Testis (tissue), 3 donors: ENCODE data around the gene LPO. TPM values are rescaled to one million over a fixed set of nuclear protein-coding genes. Genes with fewer than 3 reads are reported as not detected.

Experiments
- DNase-seq: peaks from one replicate; pipeline ENCODE4 v3.0.0-alpha.2; 2019
- H3K27ac ChIP-seq, 2 donors: fragments of 200-600 bp; sonication (generic); one replicate each; pipeline ENCODE4 v1.5.1; 2019
- H3K27me3 ChIP-seq: fragments of 200-600 bp; sonication (generic); one replicate; pipeline ENCODE4 v1.5.1; 2019
- H3K36me3 ChIP-seq: fragments of 200-600 bp; sonication (generic); one replicate; pipeline ENCODE4 v1.5.1; 2017; ENCODE audit warnings: low read depth; ENCODE audit errors: missing control alignments
- H3K4me1 ChIP-seq: fragments of 200-600 bp; sonication (generic); one replicate; pipeline ENCODE4 v1.5.1; 2019
- H3K4me3 ChIP-seq, 2 donors: fragments of 200-600 bp; sonication (generic); one replicate each; pipeline ENCODE4 v1.5.1; 2017 to 2019
- H3K9me3 ChIP-seq: fragments of 200-600 bp; sonication (generic); one replicate; pipeline ENCODE4 v1.5.1; 2017
- CTCF ChIP-seq, 3 experiments: fragments of 450-650 bp in 2 of 3; fragments of 200-600 bp in 1 of 3; sonication (generic) in 1 of 3; IDR thresholded peaks; one replicate each; pipeline ENCODE4 v1.5.1; 2016 to 2019; ENCODE audit warnings: antibody characterized with exemption in 3 of 3, mild to moderate bottlenecking in 2 of 3, moderate library complexity in 1 of 3
- POLR2A ChIP-seq: fragments of 450-650 bp; IDR thresholded peaks from one replicate; pipeline ENCODE4 v1.6.1; 2017; ENCODE audit warnings: antibody characterized with exemption, mild to moderate bottlenecking, moderate library complexity
- WGBS, 2 donors: methylation state at CpG; one replicate each; pipeline ENCODE4 v1.1.5; 2018; 5-methylcytosine and 5-hydroxymethylcytosine counted together
- intact Hi-C: fragments of 100-400 bp; cut with DNase I; formaldehyde crosslinking; loops from one replicate; pipeline ENCODE4 v1.15.1; 2023; ENCODE audit warnings: low total_unique reads
- polyA plus RNA-seq: library from polyadenylated mRNA; stranded (reverse); fragments of 350-450 nt; fragmentation: Illumina TruSeq; extraction: RNeasy Lipid Tissue Mini Kit (QIAGEN cat#74804); gene quantifications from one replicate; pipeline ENCODE4 v1.2.3, GENCODE V29; 2014; ENCODE audit warnings: low read depth, low replicate concordance; ENCODE audit not compliant: insufficient read depth
- total RNA-seq, 2 donors: library from RNA; depleted of rRNA; stranded (reverse); fragments of >200 nt; gene quantifications; one replicate each; pipeline ENCODE4 v1.2.3, GENCODE V29; 2016

Gene LPO
- total and polyA plus RNA-seq, 3 donors from 2014 or later: 1.8 to 2.7 (median 2.0) TPM

GRCh38 chr17:58313815-58314705, 75.7 kb downstream of the LPO start:
- no peak for DNase-seq

GRCh38 chr17:58314706-58315015, 76.3 kb downstream of the LPO start:
- Histone ChIP-seq H3K4me3 (no peak overlapping the region), H3K9me3 (no peaks in the 10 kb centered on the region), H3K4me1 (no peaks in the 10 kb centered on the region), H3K27me3 (no peaks in the 10 kb centered on the region), H3K27ac (no peak overlapping the region), H3K36me3 (no peaks in the 10 kb centered on the region)
- intact Hi-C loops: no loop called here
- TF ChIP-seq POLR2A (no peak), CTCF (IDR thresholded peaks at IDR 0.05) (no peak)
- WGBS, 2 donors: 92 to 93% methylated on average over 6 of the region's 6 CpGs
- DNase-seq: no peak

More at GRCh38 chr17:58313815-58314705, 75.7 kb downstream of the LPO start:
- Histone ChIP-seq H3K27me3 (no peaks in the 10 kb centered on the region), H3K27ac (no peak overlapping the region), H3K9me3 (no peaks in the 10 kb centered on the region), H3K36me3 (no peaks in the 10 kb centered on the region), H3K4me3 (no peak overlapping the region), H3K4me1 (no peaks in the 10 kb centered on the region)
- intact Hi-C loops: no loop called here
- TF ChIP-seq POLR2A (no peak), CTCF (IDR thresholded peaks at IDR 0.05) (no peak)
- WGBS, 2 donors: 82 to 88% methylated on average over 7 of the region's 7 CpGs

DNA sequence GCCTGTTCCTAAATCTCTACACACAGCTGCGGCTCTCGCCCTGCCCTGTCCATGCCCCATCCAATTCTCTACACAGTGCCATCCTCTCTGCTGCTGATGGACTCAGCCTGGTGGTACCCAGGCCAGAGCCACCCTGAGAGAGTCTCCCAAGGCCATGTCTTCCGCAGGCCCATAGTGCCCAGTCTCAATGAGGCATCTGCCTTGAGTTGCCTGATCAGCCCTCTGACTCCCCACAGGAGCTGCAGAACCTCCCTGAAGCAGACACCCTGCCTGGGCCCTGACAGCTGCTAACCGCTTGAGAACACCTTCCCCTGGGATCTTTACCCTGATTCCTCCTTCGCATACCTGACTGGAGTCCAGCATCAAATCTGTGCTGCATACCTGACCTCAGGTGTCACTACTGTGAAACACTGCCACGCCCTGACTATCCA, 76.9 kb downstream of the LPO start:
- no peaks in the 10 kb centered on the region for H3K9me3 ChIP-seq
- no peak overlapping the region for H3K4me3 ChIP-seq
- H3K36me3 ChIP-seq: no peaks in the 10 kb centered on the region
- intact Hi-C loops: no loop called here
- H3K27me3 ChIP-seq: no peaks in the 10 kb centered on the region
- H3K4me1 ChIP-seq: no peaks in the 10 kb centered on the region
- no peak for DNase-seq
- no peak for TF ChIP-seq POLR2A
- TF ChIP-seq CTCF (IDR thresholded peaks at IDR 0.05): no peak
- H3K27ac ChIP-seq: no peak overlapping the region
- 93 to 95% methylated on average over 6 of the region's 6 CpGs for WGBS, 2 donors

DNA sequence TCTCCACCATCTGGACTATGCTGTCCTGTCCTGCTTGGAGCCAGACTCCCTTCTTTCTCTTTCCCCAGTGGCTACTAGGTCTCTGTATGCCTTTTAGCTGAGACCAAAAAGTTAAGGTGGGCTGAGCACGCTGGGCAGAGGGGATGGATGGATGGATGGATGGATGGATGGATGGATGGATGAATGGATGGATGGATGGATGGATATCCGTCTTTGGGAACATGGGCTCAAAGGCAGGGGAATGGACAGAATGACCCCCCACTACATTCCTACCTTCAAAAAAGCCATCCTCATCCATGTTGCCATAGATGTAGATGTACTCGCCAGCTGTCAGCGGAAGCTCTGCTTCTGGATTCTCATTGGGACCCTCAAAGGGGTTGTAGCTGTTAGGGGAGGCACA, 77.4 kb downstream of the LPO start:
- no peak for TF ChIP-seq POLR2A
- no peak for TF ChIP-seq CTCF (IDR thresholded peaks at IDR 0.05)
- DNase-seq: no peak
- H3K27ac ChIP-seq: no peak overlapping the region
- 92 to 95% methylated on average over 4 of the region's 4 CpGs for WGBS, 2 donors
- H3K27me3 ChIP-seq: no peaks in the 10 kb centered on the region
- H3K36me3 ChIP-seq: no peaks in the 10 kb centered on the region
- intact Hi-C loops: no loop called here
- no peak overlapping the region for H3K4me3 ChIP-seq
- H3K9me3 ChIP-seq: no peaks in the 10 kb centered on the region
- no peaks in the 10 kb centered on the region for H3K4me1 ChIP-seq
